ENCODE results near the gene MRPS12.

Gene MRPS12

GRCh38 chr19:38970664-38971532, 40.2 kb downstream of the MRPS12 start:
- Histone ChIP-seq H3K9me3 (ENCODE audit: insufficient read depth, low read length) (no peaks in the 10 kb centered on the region), H3K36me3 (ENCODE audit: low read length) (no peaks in the 10 kb centered on the region), H3K4me2 (ENCODE audit: low read depth, low read length, poor library complexity, severe bottlenecking) (no peak overlapping the region)

GRCh38 chr19:38971672-38972071, 40.9 kb downstream of the MRPS12 start:
- H4K20me1 ChIP-seq (ENCODE audit: low read depth, low read length), result no peaks in the 10 kb centered on the region
- no peaks in the 10 kb centered on the region for H3F3A ChIP-seq (ENCODE audit: insufficient read depth)
- H3K79me2 ChIP-seq (ENCODE audit: insufficient read depth, low read length), result no peaks in the 10 kb centered on the region
- no peaks in the 10 kb centered on the region for H3K27me3 ChIP-seq (ENCODE audit: low read length)
- H2AFZ ChIP-seq (ENCODE audit: low read depth, low read length, severe bottlenecking), result no peak overlapping the region
- no peaks in the 10 kb centered on the region for H3K36me3 ChIP-seq (ENCODE audit: low read length)
- H3K27ac ChIP-seq (ENCODE audit: low read depth, low read length), result no peak overlapping the region
- no peaks in the 10 kb centered on the region for H3K9me2 ChIP-seq (replicated peaks; ENCODE audit: insufficient read depth, low read length)
- no peak overlapping the region for H3K4me3 ChIP-seq (ENCODE audit: insufficient read depth, low read length, poor library complexity, severe bottlenecking)
- H3K4me2 ChIP-seq (ENCODE audit: low read depth, low read length, poor library complexity, severe bottlenecking), result no peak overlapping the region
- H3K9me3 ChIP-seq (ENCODE audit: insufficient read depth, low read length), result no peaks in the 10 kb centered on the region
- H3K9ac ChIP-seq (ENCODE audit: low read length), result no peak overlapping the region
- TF ChIP-seq CTCF (IDR thresholded peaks at IDR 0.05; ENCODE audit: insufficient read depth, low read length, poor library complexity, severe bottlenecking) (no peak), EZH2phosphoT487 (conservative IDR thresholded peaks at IDR 0.05; ENCODE audit: low read length) (no peak)

More at GRCh38 chr19:38970664-38971532, 40.2 kb downstream of the MRPS12 start:
- Histone ChIP-seq H3K4me3 (ENCODE audit: insufficient read depth, low read length, poor library complexity, severe bottlenecking) (no peak overlapping the region), H2AFZ (ENCODE audit: low read depth, low read length, severe bottlenecking) (no peak overlapping the region), H3K27me3 (ENCODE audit: low read length) (no peaks in the 10 kb centered on the region), H3K9me2 (replicated peaks; ENCODE audit: insufficient read depth, low read length) (no peaks in the 10 kb centered on the region), H3K79me2 (ENCODE audit: insufficient read depth, low read length) (no peaks in the 10 kb centered on the region), H3F3A (ENCODE audit: insufficient read depth) (no peaks in the 10 kb centered on the region), H4K20me1 (ENCODE audit: low read depth, low read length) (no peaks in the 10 kb centered on the region), H3K9ac (ENCODE audit: low read length) (no peak overlapping the region), H3K27ac (ENCODE audit: low read depth, low read length) (no peak overlapping the region)
- no peak for TF ChIP-seq EZH2phosphoT487 (conservative IDR thresholded peaks at IDR 0.05; ENCODE audit: low read length)
- no peak for TF ChIP-seq CTCF (IDR thresholded peaks at IDR 0.05; ENCODE audit: insufficient read depth, low read length, poor library complexity, severe bottlenecking)

- Histone ChIP-seq H3K36me3 (ENCODE audit: low read length) (no peaks in the 10 kb centered on the region), H3K9me2 (replicated peaks; ENCODE audit: insufficient read depth, low read length) (no peaks in the 10 kb centered on the region), H3K4me2 (ENCODE audit: low read depth, low read length, poor library complexity, severe bottlenecking) (no peak overlapping the region), H3K4me3 (ENCODE audit: insufficient read depth, low read length, poor library complexity, severe bottlenecking) (no peak overlapping the region), H3K9me3 (ENCODE audit: insufficient read depth, low read length) (peaks cover under 1% of the 10 kb centered on the region; the same call in 1 of the 2 replicates), H3F3A (ENCODE audit: insufficient read depth) (no peaks in the 10 kb centered on the region), H4K20me1 (ENCODE audit: low read depth, low read length) (no peaks in the 10 kb centered on the region), H3K27me3 (ENCODE audit: low read length) (no peaks in the 10 kb centered on the region), H3K27ac (ENCODE audit: low read depth, low read length) (no peak overlapping the region), H3K9ac (ENCODE audit: low read length) (no peak overlapping the region), H2AFZ (ENCODE audit: low read depth, low read length, severe bottlenecking) (no peak overlapping the region), H3K79me2 (ENCODE audit: insufficient read depth, low read length) (no peaks in the 10 kb centered on the region)
- TF ChIP-seq CTCF (IDR thresholded peaks at IDR 0.05; ENCODE audit: insufficient read depth, low read length, poor library complexity, severe bottlenecking), result no peak
These were observed 44.0 kb downstream of the MRPS12 start for GRCh38 chr19:38974624-38975213.
